ENCODE measurements around the gene WDFY3.
"Not testable (repeated sequence)": the region's sequence is repeated elsewhere in the genome, so short reads cannot be mapped to it uniquely, and the experiment has no call there.

Gene WDFY3

DNA sequence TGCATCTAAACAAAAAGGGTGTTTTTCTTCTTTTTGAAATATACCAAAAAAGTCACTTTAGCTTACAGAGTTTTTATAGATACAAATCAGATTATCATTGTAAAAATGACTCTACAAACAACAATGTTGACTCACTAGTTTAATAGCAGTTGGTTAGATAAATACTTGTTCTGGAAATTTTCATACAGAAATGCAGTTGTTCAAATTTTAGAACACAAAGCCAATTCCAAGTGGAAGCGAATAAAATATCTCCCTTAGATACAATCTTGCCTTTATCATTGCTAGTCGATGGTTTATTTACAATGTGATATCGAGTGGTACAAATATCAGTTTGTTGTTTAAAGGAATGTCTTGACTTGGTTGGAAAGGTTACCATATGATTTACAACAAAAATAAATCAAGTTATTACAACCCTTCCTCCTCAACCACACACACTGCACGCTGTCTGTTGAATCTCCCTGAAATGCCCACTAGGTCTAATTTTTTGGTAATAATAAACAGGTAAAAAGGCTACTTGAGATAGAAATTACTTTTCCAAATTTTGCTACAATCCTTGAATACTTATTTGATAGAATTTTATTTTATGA lies 268.8 kb downstream of the WDFY3 start:
- DNase-seq, result no peak

DNA sequence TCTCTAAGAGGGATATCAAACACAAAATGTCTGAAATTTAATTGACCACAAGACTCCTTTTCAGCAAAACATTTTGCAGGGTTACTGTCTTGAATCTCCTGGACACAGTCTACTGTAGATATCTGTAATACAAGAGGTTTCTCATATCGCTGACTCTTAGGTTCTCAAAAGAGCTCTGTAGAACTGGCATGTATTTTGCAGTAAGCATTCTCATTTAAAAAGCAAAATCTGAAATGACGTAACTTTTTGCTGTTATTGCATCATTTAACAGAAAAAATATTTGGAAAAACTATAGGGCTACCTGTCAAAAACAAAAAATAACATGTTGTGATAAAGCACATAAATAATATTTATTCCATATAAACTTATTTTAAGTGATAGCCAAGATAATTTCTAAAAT lies 269.3 kb downstream of the WDFY3 start:
- no peak for DNase-seq

DNA sequence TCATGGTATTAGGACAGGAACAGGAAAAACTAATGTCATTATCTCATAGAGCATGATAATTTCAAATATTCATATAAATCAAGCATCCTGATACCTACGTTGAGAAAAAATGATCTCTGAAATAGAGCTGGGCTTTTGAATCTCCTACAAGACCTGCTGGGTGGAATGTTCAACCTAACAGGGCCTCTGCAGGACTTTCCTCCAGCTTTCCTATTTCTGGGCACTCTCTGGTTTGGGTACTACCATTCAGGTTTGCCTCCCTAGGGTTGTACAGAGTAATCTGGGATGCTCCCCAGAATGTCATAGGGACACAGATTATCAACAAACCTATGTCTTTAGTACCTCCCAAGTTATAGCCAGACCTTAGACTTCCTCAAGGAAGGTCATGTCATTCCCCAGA lies 274.7 kb downstream of the WDFY3 start:
- no peak for DNase-seq

DNA sequence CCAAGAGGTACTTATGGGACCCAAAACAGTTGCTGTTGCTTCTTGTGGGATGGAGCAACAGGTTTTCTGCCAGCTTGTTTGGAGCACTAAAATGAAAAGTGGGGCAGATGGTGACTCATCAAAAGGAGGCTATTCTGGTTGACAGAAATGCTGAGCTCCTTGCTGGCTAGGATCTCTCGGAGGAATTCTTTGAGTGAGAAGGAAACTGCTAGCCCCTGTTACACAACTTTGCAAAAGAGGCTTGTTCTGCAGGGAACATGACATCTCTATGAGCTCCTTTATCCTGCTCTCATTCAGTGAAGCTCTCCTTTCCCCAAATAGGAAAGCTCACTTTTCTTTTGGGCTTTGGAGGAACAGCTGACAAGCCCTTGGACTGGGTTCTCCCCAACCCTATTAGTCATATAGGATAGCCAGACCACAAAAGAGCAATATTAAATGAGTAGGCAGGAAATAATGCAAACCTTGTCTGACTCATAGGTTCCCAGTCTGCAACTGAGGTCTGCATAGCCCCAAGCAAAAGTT lies 275.3 kb downstream of the WDFY3 start:
- no peak for DNase-seq

DNA sequence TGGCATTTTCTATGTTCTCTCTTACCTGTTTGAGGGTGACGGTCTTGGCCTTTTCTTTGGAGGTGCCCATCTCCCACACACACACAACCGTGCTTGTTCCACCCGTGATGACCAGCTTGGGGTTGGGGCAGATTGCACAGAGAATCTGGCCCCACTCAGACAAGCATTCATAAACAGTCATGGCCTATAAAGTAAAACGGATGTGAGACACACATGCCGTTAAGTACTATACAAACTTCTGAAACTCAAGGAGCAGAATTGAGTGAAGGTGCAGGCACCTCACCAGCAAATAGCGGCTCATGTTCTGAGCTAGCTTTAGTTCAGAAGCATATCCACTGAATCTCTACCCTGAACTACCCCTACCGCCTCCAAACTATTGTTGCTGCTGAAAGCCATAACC lies 276.0 kb downstream of the WDFY3 start:
- DNase-seq, result no peak

DNA sequence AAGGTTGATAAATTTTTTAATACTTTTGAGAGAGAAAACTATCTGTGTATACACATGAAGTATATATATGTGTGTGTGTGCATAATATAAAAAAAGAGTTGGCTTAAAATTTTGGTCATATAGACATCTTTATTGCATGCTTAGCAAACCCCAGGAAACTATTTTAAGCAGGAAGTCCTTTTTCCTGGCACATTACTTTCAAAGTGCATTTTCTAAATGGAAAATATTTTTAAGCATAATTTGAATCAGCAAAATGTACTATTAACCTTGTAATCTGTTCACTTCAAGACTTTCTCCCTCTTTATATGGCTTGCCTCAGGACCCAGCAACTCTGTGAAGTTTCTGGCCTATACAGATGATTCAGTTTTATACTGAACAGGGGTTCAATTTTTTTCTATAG lies 277.3 kb downstream of the WDFY3 start:
- DNase-seq, result no peak

DNA sequence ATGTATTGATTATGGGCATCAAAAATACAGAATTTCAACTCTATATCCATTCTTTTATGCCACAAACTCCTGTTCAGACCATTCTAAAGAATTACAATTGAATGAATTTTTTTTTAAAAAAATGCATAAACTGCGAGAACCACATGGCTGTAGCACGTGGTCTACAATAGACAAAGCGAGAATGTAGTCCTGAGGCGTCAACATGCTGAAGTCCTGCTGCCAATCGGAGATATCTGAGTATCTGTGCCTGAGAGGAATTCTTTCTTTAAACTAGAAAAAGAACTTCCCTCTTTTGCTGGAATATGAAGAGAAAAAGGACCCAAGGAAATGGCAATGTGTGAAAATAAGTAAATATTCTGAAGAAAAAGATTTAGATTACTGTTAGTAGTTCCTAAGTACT lies 277.9 kb downstream of the WDFY3 start:
- DNase-seq, result no peak

DNA sequence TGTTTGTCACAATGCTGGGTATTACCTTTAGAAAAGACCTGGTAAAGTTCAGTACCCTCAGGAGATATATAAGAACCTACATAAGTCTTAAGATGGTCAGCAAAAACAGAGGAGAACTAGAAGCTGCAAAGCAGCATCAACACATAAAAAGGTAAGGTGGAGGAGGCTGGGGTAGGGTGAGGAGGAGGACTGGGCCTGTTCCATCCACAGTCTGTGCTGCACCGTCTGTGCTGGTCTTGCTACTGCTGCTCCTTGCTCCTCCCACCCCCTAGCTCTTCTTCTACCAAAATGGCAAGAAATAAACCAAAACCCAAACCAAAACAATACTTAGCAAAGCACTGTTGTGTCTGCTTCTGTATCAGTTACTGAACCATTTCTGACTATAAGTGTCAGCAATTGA lies 281.4 kb downstream of the WDFY3 start:
- no peak for DNase-seq

DNA sequence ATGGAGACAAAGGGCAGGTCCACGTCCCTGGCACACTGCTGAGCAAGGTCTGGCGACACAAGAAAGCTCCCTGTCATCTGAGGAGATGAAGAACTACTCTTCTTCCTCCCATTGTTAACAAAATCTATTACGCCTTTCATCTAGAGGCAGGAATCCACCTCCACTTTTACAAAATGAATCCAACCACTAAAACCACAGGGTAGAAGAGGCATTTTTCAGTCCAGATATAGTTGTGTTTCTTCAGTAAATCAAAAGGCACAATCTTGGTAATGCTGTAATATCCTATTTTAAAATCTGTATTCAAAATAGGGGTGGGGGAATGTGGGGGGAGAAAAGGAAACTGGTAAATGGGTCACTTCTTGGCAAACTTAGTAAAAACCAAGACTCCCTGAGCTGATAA lies 282.1 kb downstream of the WDFY3 start:
- DNase-seq, result no peak

DNA sequence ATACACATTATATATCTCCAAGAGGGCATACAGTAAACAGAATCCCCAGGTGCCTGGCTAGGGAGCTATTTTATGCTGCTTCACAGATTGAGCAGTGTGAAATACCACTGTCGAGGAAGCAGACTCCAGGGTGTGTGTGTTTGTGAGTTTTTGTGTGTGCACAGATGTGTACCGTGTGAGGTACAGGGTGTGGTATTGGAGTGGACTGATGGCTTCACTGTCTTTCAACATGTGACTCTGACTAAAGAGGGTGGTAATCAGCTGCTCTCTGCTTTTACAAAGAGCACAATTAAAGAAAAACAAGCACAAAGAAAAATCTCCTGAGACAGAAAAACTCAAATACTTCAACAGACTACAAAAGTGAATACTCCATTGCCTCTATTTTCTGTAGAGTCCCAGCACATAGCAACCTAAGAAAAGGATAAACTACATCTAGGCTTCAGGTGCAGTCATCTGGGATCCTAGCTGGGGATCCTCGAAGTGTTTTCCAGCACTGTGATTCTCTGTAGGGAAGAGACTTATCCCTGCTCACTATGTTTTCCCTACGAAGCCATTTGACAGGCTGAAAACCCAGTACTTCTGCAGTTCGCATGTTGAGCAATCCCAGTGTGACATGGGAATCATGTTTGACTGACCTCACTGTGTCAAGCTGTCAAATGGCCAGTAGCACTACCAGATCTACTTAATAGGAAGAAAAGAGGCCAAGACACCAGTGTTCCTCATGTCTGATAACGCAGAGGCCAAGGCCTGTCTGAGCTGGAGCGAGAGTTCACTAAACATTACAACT lies 283.2 kb downstream of the WDFY3 start:
- DNase-seq, result no peak

DNA sequence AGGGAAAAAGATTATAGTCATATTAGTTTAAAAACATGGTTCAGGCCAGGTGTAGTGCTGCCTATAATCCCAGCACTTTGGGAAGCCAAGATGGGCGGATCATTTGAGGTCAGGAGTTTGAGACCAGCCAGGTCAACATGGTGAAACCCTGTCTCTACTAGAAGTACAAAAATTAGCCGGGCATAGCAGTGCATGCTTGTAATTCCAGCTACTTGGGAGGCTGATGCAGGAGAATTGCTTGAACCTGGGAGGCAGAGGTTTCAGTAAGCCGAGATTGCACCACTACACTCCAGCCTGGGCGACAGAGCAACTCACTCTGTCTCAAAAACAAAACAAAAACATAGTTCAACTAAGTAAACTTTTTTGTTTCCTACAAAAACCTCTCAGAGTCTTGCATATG lies 283.8 kb downstream of the WDFY3 start:
- not testable (repeated sequence) for DNase-seq

DNA sequence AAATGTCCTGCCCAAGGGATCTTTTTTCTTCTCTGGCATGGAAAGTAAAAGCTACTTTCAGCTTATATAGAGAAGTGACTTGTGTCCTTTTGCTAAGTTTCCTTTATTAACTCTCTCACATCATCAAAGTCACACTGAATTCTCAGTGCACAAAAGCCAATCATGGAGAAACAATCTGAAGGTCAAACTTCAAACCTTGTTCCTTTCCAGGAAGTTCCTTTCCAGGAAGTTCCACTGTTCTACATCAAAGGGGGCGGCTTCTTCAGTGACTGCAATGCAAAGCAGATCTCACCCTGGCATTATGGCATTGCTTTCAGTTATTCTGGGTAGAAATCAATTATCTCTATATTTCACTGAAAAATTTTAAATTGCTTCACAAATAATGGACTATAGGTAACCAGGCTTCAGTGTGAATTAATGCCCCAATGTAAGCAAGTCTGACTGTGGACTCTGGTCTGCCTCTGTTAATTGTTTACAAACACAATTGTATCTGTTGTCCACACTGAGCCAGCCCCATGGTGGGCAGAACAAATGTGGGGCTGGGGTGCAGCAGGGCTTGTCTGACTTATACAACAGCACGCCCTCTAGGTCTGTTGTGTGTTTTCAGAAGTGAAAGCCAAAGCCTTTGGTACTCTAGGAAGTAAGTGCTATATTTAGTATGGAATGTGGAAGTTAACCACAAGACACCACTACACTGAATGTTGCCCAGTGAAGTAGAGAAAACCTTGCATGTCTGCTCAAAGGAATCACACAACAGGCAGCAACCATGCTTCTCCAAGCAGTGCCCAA lies 284.8 kb downstream of the WDFY3 start:
- DNase-seq, result no peak

DNA sequence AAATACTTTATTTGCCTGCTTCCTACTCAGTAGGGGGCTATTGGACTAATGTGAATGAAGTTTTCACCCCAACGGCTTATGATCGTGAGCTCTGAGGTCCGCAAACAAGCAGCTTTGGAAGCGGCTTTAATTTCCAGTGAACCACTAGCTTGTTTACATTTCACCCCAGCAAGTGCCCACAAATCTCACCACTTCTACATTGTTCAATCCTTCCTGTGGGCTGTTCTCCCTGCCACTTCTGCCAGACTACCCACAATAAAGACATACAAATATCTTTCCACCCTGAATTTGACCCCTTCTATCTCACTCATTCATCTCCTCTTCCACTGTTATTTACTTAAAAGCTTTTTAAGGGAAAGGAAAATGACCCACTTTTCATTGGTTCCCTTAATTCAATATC lies 285.5 kb downstream of the WDFY3 start:
- no peak for DNase-seq

DNA sequence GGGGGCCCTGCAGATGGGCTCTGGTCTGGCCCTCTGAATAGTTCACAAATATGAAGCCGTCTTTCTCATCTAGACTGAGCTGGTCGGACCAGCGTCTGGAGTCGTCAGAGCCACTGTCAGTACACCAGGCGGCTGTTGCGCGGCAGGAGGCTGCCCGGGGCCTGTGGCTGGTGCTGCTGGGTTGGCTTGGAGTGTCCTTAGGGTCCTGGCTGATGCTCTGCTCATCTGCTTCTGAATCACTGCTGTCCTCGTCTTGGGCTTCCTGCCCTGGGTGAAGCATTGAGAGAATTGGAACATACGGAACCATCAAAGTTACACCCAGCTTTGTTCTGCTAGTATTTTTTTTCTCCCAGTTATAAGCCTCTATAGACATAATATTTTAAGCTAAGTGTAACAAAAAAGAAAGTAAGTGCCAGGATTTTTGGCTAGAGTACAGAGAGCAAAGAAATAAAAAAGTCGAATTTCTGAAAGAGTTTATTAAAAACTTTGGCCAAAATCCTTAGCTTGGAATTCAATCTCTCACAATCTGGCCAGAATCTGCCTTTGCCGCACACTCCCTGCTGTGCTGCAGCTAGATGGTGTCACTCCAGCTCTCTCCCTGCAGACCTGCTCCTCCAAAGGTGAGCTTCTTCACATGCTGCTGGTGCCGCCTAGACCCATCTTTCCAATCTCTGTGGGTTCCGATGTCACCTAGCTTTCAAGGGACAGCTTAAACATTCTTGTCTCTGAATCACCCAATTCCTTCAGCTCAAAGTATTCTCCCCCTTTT lies 287.3 kb downstream of the WDFY3 start:
- DNase-seq, result no peak

DNA sequence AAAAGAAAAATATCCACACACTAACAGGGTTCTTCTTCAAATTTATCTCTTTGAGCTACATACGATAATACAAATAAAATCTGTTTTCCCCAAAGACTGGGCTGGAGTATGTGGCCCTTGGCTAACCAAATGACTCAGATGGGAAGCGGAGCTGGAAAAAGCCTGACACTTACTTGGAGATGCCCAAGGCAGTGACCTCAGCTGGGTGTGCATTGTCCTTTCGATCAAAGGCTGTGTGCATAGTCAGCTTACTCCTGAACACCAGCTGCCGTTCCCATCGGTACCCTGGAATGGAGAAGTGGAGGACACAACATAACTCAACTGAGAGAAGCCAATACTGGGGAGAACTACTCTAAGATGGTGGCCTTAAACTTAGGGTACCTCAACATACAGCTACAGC lies 288.5 kb downstream of the WDFY3 start:
- DNase-seq, result no peak

DNA sequence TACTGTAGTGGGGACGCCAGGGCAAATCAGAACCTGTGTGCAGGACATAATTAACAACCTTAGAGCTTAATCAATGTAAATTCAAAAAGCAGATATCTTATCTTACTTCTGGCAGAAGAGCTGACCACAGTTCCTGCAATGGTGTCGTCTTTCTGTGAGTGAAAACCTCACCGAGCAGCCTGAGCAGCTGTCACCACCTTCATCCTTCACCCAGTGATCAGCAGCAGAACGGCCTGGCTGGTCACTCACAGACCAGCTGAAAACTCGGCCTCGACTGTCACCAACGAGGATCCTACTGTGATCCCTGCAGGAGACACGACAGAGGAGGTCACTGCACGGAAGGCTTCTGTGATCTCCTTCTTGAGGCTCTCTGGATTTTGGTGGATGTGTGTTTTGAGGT lies 289.4 kb downstream of the WDFY3 start:
- DNase-seq, result no peak

DNA sequence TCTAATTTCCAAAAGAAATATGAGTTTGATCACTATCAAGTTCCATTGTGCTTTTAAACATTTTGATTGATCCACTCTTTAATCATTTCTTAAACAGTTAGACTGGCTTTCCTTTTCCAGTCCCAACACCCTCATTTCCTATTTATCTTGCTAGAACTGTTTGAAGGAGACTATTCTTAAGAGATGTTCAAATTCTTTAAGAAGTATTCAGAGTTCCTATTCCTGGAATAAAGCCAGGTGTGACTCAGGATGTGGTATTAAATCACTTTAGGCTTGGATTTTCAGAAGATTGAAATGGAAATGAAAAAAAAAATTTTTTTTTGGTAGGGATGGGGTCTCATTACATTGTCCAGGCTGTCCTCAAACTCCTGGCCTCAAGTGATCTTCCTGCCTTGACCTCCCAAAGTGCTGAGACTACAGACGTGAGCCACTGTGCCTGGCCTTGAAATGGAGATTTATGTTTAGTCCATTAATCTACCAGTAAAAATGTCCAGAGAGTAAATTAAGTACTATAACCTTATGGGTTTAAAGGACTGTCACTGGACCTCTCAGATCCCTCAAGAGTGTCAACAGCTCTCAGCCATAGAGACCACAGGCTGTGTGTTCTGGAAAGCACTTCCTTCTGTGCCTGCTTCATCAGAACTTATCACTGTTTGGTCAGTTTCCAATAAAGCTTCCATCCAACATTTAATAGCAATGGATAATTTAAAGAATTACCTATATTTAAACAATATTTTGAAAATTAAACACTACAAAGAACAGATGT lies 292.8 kb downstream of the WDFY3 start:
- DNase-seq, result no peak

DNA sequence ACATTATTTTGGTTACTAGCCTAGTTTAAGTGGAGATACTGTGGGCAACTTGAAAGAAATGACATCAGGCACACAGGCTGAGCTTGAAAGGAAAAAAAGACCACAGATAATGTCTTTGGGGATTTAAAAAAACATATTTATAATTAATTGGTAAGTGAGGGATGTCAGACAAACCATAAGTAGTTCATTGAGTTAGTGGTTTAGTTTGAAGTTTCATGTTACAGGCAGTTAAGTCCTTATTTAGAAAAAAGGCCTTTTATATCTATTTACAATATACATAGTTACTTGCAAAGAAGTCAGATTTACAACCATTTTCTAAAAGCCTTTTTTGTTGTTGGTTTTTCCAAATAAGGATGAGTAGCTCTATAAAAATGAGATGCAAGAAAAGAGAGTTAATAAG lies 294.3 kb downstream of the WDFY3 start:
- DNase-seq, result no peak

DNA sequence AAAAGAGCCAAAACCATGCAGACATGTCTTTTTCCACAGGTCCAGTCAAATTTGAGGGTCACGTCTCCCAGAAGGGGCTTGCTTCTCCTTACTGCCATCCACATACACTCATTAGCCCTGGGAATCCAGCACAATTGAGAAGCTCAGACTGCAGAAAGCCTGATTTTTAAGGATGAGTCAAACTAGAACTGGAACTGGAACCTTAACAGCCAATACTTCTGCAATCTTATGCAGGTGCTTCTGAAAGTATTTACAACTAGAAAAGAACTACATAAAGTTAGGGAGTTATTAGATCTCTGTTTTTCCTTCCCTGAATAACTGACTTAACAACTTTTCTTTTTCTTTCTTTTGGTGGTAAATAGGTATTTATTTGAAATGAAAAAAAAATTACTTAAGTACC lies 297.3 kb downstream of the WDFY3 start:
- no peak for DNase-seq

DNA sequence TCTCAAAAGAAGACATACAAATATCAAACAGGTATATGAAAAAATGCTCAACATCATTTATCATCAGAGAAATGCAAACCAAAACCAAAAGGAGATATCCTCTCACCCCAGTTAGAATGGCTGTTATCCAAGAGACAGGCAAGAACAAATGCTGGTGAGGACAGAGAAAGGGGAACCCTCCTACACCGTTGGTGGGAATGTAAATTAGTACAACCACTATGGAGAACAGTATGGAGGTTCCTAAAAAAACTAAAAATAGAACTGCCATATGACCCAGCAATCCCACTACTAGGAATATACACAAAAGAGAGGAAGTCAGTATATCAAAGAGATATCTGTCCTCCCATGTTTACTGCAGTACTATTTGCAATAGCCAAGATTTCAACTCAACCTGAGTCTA lies 300.1 kb downstream of the WDFY3 start:
- DNase-seq, result no peak

DNA sequence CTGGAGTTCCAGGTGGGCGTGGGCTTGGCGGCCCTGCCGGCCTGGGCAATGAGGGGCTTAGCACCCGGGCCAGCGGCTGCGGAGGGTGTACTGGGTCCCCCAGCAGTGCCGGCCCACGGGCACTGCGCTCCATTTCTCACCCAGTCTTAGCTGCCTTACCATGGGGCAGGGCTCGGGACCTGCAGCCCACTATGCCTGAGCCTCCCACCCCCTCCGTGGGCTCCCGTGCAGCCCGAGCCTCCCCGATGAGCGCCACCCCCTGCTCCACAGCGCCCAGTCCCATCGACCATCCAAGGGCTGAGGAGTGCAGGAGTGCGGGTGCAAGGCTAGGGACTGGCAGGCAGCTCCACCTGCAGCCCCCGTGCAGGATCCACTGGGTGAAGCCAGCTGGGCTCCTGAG lies 301.7 kb downstream of the WDFY3 start:
- DNase-seq, result not testable (repeated sequence)
